ENCODE results near the gene IL20RA.

The IL20RA gene

DNA sequence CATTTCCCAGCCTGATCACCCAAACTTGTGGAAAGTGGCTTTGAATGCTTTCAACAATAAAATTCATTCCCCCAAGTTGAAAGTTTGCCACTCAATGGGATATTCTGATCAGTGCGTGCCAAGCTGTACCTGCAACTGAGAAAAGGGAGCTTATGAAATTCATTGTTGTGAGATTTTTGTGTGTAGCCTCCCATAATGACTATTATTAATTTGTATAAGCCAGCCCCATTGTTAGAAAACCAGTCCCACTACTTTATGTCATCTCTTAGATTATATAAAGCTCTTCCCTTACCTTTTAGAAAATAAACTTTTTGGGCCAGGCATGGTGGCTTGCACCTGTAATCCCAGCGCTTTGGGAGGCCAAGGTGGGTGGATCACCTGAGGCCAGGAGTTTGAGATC, 15.9 kb downstream of the IL20RA start:
- no peak overlapping the region for H3K4me3 Mint-ChIP-seq
- H3K27me3 Mint-ChIP-seq = peaks cover 49% of the 10 kb centered on the region
- H3K4me1 Mint-ChIP-seq (ENCODE audit: low read depth) = no peaks in the 10 kb centered on the region
- H3K36me3 Mint-ChIP-seq (ENCODE audit: low read depth) = no peaks in the 10 kb centered on the region
- no peaks in the 10 kb centered on the region for H3K9me3 Mint-ChIP-seq
- intact Hi-C loops (cut with micrococcal nuclease) = no loop called here
- H3K27ac Mint-ChIP-seq = no peak overlapping the region

DNA sequence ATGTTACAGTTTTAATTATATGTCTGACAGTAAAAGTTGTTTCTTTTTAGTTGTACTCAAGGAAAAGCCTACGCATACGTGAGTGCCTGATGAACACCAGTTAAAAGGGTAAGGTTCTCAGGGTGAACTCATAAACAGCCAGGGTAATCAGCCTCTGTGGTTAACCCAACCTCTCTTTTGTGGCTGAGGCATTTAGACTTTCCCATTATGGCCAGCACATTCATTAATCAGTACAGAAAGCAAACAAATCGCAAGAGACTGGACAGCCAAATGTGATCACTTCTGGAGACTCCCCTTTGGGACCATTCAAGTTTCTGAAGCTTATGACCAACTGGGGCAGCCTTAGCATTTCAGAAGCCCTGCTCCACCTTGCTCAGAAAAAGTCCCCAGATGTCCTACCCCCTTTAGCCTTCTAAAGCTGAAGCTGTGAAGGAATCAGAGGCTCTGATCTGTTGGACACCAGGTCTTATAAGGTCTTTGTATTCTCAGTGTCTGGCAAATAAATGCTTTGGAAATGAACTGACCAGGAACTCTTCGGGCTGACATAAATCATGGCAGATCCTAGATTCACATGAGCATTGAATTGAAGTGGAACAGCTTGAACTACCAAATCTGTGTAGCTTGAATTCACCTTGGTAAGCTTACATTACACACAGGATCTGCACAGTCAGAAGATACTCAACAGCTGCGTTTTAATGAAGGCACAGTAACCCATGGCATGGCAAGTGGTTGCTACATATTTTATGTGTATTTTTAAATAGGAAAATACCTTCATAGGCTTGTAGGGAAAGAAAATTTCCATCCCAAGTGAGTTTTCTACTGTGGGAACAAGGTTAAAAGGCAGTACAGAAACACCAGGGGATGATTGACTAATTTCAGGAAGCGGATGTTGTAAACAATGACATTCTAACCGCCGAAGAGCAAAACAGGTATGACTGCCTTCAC, 18.7 kb downstream of the IL20RA start:
- Mint-ChIP-seq H3K27me3 (peaks cover 45% of the 10 kb centered on the region), H3K4me1 (ENCODE audit: low read depth) (no peaks in the 10 kb centered on the region), H3K36me3 (ENCODE audit: low read depth) (no peaks in the 10 kb centered on the region), H3K9me3 (no peaks in the 10 kb centered on the region), H3K4me3 (no peak overlapping the region), H3K27ac (no peak overlapping the region)
- intact Hi-C loops (cut with micrococcal nuclease) = no loop called here

DNA sequence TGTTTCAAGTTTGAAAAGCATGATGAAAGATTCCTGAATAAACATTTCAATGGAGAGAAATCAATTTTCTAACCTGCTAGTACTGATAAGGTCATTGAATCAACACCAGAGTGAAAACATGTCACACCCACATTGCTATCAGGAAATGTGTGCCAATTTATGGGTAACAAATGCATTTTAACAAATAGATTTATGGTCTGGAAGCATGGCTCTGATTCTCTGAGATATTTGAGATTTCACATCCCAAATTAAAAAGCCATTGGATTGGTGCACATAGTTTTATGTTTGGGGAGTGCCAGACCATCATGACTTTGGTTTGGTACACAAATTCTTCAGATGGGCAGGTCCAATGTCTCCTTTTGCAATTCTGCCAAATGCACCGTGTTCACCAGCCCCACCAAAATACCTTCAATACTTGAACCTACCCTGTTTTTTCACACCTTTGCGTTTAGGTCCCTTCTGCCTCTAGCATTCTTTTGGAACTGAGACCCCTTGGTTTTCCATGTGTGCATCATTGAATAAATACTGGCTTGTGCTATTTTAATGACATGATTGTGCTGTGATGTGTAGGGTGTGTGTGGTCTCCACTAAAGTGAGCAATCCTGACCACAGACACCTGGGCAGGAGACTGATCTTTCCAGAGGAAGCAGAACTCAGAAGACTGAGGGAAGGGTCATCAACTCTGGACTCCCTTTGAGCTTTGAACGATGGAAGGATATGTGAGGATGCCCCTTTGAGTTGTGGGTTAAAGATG, 20.4 kb downstream of the IL20RA start:
- Mint-ChIP-seq H3K27me3 (peaks cover 45% of the 10 kb centered on the region), H3K4me1 (ENCODE audit: low read depth) (no peaks in the 10 kb centered on the region), H3K36me3 (ENCODE audit: low read depth) (no peaks in the 10 kb centered on the region), H3K4me3 (no peak overlapping the region), H3K27ac (no peak overlapping the region), H3K9me3 (no peaks in the 10 kb centered on the region)
- intact Hi-C loops (cut with micrococcal nuclease) = no loop called here

DNA sequence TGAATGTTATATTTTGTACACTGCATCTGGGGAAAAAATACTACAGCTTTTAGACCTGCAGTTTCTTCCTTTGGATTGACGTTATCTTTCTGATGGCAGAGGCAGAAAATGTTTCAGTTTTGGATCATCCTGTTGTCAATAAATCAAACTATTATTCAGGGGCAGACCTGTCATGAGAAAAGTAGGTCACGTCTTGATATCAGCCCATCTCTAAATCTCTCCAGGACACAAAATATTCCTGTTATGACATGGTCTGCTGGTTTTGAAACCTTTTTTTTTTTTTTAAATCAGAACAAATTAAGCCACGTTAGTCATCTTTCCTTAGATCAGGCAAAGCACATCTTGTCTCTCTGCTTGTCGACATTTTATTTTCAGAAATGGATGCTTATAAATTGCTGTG, 24.0 kb downstream of the IL20RA start:
- intact Hi-C loops (cut with micrococcal nuclease) = no loop called here
- no peaks in the 10 kb centered on the region for H3K36me3 Mint-ChIP-seq (ENCODE audit: low read depth)

DNA sequence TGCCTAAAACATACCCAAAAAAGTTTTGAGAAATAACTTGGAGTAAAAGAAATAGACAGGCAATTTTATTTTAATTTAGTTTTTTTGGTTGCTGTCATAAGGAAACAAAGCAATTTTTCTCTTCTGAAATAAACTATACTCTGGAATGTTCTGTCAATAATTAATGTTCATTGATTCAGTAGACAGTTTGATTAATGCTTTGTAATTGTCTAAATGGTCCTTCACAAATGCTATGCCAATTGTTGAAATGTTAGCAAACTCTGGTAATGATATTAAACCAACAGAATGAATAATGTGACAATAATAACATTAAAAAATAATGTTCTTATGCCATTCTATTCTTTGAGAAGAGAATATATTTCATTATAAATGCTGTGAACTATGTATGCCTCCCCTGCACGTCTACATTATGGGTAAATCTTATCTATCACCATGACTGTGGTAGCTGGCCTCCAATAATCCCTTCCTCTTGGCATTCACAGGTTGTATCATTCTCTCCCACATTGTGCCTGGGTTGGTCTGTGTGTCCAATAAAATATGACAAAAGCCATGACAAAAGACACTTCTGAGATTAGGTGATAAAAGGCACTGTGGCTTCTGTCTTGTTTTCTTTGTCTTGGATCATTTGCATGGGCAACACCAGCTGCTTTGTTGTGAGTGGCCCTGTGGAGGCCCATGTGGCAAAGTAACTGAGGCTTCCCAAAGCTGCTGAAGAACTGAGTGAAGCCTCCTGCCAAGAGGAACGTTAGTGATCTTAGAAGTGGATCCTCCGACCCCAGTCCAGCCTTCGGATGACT, 25.1 kb downstream of the IL20RA start:
- H3K27ac Mint-ChIP-seq = no peak overlapping the region
- intact Hi-C loops (cut with micrococcal nuclease) = no loop called here
- no peaks in the 10 kb centered on the region for H3K36me3 Mint-ChIP-seq (ENCODE audit: low read depth)
- no peaks in the 10 kb centered on the region for H3K4me1 Mint-ChIP-seq (ENCODE audit: low read depth)
- peaks cover 49% of the 10 kb centered on the region for H3K27me3 Mint-ChIP-seq
- H3K4me3 Mint-ChIP-seq = no peak overlapping the region
- no peaks in the 10 kb centered on the region for H3K9me3 Mint-ChIP-seq

More for the DNA sequence above, 24.0 kb downstream of the IL20RA start:
- H3K4me1 Mint-ChIP-seq (ENCODE audit: low read depth) = no peaks in the 10 kb centered on the region
- peaks cover 44% of the 10 kb centered on the region for H3K27me3 Mint-ChIP-seq
- H3K9me3 Mint-ChIP-seq = no peaks in the 10 kb centered on the region
- H3K27ac Mint-ChIP-seq = no peak overlapping the region
- no peak overlapping the region for H3K4me3 Mint-ChIP-seq

DNA sequence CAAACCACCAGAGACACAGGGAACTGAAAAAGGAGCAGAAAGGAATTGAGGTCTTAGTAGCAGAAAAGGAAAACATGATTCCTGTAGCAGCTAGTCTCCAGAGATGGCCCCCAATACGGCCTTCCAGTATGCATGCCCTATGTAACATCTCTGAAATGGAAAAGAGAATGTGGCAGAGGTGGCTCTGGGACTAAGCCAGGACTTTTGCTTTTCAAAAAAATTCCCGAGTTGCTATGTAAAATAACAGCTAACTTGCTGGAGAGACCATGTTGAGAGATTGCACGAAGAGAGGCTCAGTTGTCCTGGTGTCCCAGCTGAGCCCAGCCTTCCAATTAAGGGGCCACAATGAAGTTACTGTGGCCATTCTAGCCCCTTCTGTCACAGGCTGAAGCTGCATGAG, 27.7 kb downstream of the IL20RA start:
- no peaks in the 10 kb centered on the region for H3K36me3 Mint-ChIP-seq (ENCODE audit: low read depth)
- H3K4me1 Mint-ChIP-seq (ENCODE audit: low read depth) = no peaks in the 10 kb centered on the region
- no peak overlapping the region for H3K27ac Mint-ChIP-seq
- H3K27me3 Mint-ChIP-seq = peaks cover 51% of the 10 kb centered on the region
- intact Hi-C loops (cut with micrococcal nuclease) = no loop called here
- H3K9me3 Mint-ChIP-seq = no peaks in the 10 kb centered on the region
- no peak overlapping the region for H3K4me3 Mint-ChIP-seq

DNA sequence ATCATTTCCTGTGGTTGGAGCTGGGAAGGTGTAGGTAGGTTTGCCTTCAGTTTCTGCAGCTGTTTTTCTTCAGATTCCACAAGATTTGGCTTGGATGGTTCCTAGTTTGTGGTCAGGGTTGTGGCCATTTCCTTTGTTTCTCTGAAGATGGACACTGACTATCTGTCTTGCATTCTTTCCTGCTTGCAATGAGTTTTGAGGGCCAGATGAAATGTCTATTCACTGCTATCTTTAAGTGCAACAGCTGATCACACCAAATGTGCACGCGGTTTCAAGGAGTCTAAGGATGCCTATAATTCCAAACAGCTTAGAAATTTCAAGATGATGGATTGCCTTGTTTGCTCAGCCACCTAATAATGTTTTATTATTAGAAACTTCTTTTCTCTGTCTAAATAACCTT, 28.4 kb downstream of the IL20RA start:
- H3K9me3 Mint-ChIP-seq = no peaks in the 10 kb centered on the region
- intact Hi-C loops (cut with micrococcal nuclease) = no loop called here
- no peak overlapping the region for H3K4me3 Mint-ChIP-seq
- H3K27me3 Mint-ChIP-seq = peaks cover 53% of the 10 kb centered on the region
- no peaks in the 10 kb centered on the region for H3K4me1 Mint-ChIP-seq (ENCODE audit: low read depth)
- no peaks in the 10 kb centered on the region for H3K36me3 Mint-ChIP-seq (ENCODE audit: low read depth)
- no peak overlapping the region for H3K27ac Mint-ChIP-seq

DNA sequence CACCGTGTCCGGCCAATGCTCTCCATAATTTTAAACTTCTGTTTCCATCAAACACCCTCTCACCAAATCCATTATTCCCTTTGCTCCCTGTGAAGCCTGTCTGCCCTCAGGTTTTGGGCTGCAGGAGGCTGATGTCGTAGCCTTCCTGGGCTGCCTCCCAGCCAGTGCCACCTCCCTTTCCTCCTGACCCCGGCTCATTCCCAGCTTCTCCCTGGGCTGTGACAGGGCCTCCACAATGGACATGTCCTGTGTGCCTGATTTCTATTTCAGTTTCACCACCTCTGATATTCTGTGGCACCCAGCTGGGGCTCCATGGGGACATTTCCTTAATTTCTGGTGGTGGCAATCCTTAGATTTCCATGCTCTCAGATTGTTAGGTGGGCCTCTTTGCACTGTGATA, 28.8 kb downstream of the IL20RA start:
- Mint-ChIP-seq H3K4me3 (no peak overlapping the region), H3K4me1 (ENCODE audit: low read depth) (no peaks in the 10 kb centered on the region), H3K9me3 (no peaks in the 10 kb centered on the region), H3K36me3 (ENCODE audit: low read depth) (no peaks in the 10 kb centered on the region), H3K27ac (no peak overlapping the region), H3K27me3 (peaks cover 51% of the 10 kb centered on the region)
- intact Hi-C loops (cut with micrococcal nuclease) = no loop called here

DNA sequence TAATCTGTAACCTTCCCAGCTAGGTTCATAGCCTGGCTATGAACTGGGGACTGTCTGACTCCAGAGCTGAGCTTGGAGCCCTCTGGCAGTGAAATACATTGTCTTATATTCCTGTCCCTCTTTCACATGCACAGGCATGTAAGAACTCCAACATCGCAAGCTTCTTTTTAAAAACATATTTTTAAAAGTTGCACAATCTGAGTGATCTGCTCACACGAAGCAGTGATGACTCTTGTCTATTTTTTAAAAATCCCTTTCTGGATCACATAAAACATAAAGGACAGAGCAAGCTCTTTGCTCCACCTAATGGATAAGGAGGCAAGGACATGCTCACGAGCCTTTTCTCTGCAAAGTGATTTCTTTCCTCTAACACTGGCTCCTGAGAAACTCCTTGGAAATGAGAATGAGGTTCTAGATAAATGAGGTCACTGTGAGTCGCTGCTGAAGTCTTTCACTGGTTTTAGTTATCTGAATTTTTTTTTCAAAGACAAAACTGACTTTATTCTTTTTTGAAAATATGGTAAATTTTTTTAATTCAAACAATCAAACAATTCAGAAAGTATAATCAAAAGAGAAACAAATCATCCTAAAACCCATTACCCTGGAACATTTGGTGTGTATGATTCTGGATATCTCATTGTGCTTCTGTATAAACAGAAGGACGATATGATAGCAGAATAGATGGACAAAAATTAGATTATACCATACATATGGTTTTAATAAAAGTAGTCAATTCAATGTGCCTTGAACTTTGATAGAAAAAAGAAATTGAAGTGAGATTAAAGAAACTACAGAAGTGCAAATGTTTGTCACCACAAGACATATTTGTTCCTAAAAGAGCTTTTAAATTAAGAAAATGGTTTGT, 30.8 kb downstream of the IL20RA start:
- Mint-ChIP-seq H3K4me1 (ENCODE audit: low read depth) (no peaks in the 10 kb centered on the region), H3K27ac (no peak overlapping the region), H3K27me3 (peaks cover 47% of the 10 kb centered on the region), H3K4me3 (no peak overlapping the region), H3K9me3 (no peaks in the 10 kb centered on the region), H3K36me3 (ENCODE audit: low read depth) (no peaks in the 10 kb centered on the region)
- intact Hi-C loops (cut with micrococcal nuclease) = no loop called here

DNA sequence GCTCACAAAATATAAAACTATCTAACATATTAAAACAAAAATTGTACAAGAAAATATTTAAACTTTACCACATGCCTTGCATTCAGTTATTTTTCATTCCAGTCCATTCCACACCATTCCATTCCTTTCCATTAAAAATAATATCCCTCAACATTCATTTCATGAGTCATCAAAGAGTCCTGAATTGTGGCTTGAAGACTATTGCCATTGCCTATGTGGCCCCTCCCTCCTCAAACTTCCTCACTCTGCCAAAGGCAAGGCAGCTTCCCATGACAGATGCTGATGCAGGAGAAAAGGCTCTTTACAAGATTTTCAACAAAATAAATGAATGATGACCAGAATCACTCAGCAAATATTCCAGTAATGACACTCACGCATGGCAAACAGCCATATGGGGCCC, 31.7 kb downstream of the IL20RA start:
- no peaks in the 10 kb centered on the region for H3K9me3 Mint-ChIP-seq
- intact Hi-C loops (cut with micrococcal nuclease) = no loop called here

DNA sequence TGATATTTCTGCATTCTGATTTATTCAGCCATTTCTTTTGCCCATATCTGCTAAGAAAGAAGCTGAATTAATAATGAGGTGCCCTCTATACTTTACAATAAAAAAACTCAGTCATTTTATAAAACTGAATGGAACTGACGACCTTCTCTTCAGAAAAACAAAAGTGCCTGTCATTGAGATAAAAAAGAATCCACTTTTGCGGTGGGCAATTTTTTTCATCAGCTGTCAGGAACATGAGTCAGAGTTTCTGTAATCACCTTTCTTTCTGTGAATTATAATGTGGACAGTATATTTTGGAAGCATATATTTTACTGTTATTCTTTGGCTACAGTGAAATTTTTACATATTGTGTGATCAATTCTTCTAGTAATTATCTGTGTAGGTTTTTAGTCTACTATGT, 33.4 kb downstream of the IL20RA start:
- peaks cover 46% of the 10 kb centered on the region for H3K27me3 Mint-ChIP-seq
- no peaks in the 10 kb centered on the region for H3K9me3 Mint-ChIP-seq
- no peaks in the 10 kb centered on the region for H3K4me1 Mint-ChIP-seq (ENCODE audit: low read depth)
- H3K36me3 Mint-ChIP-seq (ENCODE audit: low read depth) = no peaks in the 10 kb centered on the region
- intact Hi-C loops (cut with micrococcal nuclease) = no loop called here
- no peak overlapping the region for H3K27ac Mint-ChIP-seq
- H3K4me3 Mint-ChIP-seq = no peak overlapping the region

More for the DNA sequence above, 31.7 kb downstream of the IL20RA start:
- H3K4me3 Mint-ChIP-seq = no peak overlapping the region
- H3K36me3 Mint-ChIP-seq (ENCODE audit: low read depth) = no peaks in the 10 kb centered on the region
- H3K27ac Mint-ChIP-seq = no peak overlapping the region
- no peaks in the 10 kb centered on the region for H3K4me1 Mint-ChIP-seq (ENCODE audit: low read depth)
- H3K27me3 Mint-ChIP-seq = peaks cover 49% of the 10 kb centered on the region

DNA sequence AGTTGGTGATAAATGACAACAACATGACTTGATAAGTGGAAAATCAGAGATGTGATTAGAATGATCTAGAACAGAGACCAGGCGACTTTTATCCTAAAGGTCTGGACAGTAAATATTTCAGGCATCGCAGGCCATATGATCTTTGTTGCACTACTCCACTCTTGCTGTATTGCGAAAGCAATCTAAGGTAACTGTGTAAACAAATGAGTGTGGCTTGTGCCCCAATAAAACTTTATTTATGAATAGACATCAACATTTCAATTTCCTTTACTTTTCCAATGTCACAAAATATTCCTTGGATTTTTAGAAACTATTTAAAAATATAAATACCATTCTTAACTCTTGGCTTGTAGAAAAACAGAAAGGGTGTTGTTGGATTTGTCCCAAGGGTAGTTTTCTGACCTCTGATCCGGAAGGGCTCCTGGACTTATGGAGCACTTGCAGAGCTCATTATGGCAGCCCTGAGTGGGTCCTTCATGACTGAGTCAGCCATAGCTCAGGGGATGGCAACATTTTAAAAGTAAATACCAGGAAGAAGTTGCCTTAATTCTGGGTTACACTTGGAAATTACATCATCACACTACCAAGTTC, 34.5 kb downstream of the IL20RA start:
- Mint-ChIP-seq H3K9me3 (no peaks in the 10 kb centered on the region), H3K36me3 (ENCODE audit: low read depth) (no peaks in the 10 kb centered on the region), H3K27ac (no peak overlapping the region), H3K27me3 (peaks cover 34% of the 10 kb centered on the region), H3K4me3 (no peak overlapping the region), H3K4me1 (ENCODE audit: low read depth) (no peaks in the 10 kb centered on the region)
- intact Hi-C loops (cut with micrococcal nuclease) = no loop called here

DNA sequence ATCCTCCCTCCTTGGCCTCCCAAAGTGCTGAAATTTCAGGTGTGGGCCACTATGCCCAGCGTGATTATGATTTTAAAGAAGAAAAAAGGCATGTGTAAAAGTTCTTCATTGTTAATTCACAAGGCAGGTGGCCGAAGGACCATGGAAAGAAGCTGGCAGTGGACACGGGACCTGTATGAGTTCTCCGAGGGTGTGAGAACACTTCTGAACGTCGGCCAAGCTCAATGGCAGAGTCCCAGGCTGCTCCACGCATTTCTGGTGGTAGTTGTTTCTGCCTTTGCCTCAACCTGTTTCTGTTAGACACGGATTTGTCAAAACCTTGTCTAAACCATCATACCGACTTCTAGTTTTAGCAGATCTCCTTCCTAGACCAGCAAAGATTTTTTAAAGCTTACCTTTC, 36.6 kb downstream of the IL20RA start:
- Mint-ChIP-seq H3K4me1 (ENCODE audit: low read depth) (no peaks in the 10 kb centered on the region), H3K27me3 (peaks cover 30% of the 10 kb centered on the region), H3K27ac (no peak overlapping the region), H3K36me3 (ENCODE audit: low read depth) (no peaks in the 10 kb centered on the region), H3K9me3 (no peaks in the 10 kb centered on the region), H3K4me3 (no peak overlapping the region)
- intact Hi-C loops (cut with micrococcal nuclease) = no loop called here
